ENCODE measurements around the gene PDRG1. TPM values are rescaled to one million over a fixed set of nuclear protein-coding genes. Genes with fewer than 3 reads are reported as not detected.

PDRG1 gene
- total and polyA plus RNA-seq, 9 donors, result 6.4 to 14.1 (median 9.7) TPM

DNA sequence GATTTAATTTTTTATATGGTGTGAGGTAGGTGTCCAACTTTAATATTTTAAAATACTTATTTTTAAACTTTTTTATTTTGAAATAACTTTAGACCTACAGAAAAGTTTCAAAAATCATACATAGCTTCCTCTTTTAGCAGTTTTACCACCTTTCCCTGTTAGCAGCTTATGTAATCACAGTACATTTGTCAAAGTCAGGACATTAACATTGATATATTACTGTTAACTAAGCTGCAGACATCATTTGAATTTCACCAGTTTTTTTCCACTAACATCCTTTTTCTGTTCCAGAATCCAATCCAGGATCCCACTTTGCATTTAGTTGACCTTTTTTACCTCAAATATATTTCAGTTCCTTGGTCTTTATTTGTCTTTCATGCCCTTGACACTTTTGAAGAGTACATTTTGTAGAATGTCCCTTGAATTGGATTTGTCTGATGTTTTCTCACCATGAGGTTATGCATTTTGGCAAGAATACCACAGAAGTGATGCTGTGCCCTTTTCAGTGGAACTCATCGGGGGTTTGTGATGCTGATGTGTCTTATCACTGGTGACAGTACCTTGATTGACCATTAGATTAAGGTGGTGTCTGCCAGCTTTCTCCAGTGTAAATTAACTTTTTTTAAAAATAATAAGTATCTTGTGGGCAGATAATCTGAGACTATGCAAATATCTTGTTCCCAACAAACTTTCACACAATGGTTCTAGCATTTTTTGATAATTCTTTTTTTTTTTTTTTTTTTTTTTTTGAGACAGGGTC, 48.0 kb downstream of the PDRG1 start:
- Histone ChIP-seq H3K4me1 (ENCODE audit: insufficient read depth) (no peaks in the 10 kb centered on the region), H3K27me3 (no peaks in the 10 kb centered on the region), H3K4me3 (no peak overlapping the region), H3K36me3 (no peaks in the 10 kb centered on the region), H3K27ac (no peak overlapping the region), H3K9me3 (no peaks in the 10 kb centered on the region)
- no peak for DNase-seq
- WGBS, 3 donors, result 63 to 76% (median 64%) methylated on average over 1 of the region's 1 CpG
- TF ChIP-seq, protein P1, sequence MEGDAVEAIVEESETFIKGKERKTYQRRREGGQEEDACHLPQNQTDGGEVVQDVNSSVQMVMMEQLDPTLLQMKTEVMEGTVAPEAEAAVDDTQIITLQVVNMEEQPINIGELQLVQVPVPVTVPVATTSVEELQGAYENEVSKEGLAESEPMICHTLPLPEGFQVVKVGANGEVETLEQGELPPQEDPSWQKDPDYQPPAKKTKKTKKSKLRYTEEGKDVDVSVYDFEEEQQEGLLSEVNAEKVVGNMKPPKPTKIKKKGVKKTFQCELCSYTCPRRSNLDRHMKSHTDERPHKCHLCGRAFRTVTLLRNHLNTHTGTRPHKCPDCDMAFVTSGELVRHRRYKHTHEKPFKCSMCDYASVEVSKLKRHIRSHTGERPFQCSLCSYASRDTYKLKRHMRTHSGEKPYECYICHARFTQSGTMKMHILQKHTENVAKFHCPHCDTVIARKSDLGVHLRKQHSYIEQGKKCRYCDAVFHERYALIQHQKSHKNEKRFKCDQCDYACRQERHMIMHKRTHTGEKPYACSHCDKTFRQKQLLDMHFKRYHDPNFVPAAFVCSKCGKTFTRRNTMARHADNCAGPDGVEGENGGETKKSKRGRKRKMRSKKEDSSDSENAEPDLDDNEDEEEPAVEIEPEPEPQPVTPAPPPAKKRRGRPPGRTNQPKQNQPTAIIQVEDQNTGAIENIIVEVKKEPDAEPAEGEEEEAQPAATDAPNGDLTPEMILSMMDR (IDR thresholded peaks at IDR 0.05), result no peak
- TF ChIP-seq POLR2A (IDR thresholded peaks at IDR 0.05) (no peak), EP300 (IDR thresholded peaks at IDR 0.05) (no peak)
- intact Hi-C loops (cut with DNase I), result no loop called here

DNA sequence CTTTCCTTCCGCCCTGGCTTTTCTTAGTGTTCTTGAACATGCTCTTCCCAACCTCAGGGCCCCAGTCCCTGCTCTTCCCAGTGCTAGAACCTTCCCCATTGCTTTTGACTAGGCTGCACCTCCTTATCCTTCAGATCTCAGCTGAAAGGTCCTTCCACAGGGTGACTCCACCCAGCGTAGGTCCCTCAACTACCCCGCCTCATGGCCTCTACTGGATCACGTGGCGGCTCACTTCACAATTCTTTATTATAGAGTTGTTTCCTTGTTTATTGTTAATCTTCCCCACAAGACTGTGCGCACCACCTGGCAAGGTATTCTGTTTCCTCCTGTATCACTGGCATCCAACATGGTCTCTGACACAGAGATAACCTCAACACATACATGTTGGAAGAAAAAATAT, 50.2 kb downstream of the PDRG1 start:
- Histone ChIP-seq H3K9me3 (no peaks in the 10 kb centered on the region), H3K36me3 (no peaks in the 10 kb centered on the region), H3K4me3 (no peak overlapping the region), H3K27me3 (no peaks in the 10 kb centered on the region), H3K27ac (no peak overlapping the region), H3K4me1 (ENCODE audit: insufficient read depth) (no peaks in the 10 kb centered on the region)
- intact Hi-C loops (cut with DNase I), result no loop called here
- TF ChIP-seq EP300 (IDR thresholded peaks at IDR 0.05) (no peak), POLR2A (IDR thresholded peaks at IDR 0.05) (no peak)
- TF ChIP-seq, protein P1 (IDR thresholded peaks at IDR 0.05), result no peak
- WGBS, 3 donors, result 88 to 94% (median 91%) methylated on average over 6 of the region's 6 CpGs
- DNase-seq, result no peak

DNA sequence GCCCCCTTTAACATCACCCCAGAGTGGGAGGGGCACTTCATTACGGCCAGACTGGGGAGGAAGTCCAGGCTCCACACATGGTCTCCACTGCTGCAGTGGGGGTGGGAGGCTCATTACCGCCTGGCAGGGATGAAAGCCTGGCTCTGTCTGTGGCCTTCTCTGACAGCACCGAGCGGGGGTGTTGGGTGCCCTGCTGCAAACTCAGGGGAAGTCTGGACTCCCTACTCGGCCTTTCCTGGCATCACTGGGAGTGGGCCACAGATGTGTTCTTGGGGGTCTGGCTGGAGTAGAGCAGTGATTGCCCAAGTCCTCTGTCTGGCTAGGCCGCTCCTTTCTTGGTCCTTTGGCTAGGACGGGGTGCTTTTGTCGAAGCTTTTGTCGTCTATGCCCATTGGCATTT, 54.3 kb downstream of the PDRG1 start:
- no peak overlapping the region for H3K4me3 ChIP-seq
- H3K36me3 ChIP-seq, result no peaks in the 10 kb centered on the region
- no peak overlapping the region for H3K27ac ChIP-seq
- TF ChIP-seq, protein P1 (IDR thresholded peaks at IDR 0.05), result no peak
- TF ChIP-seq POLR2A (IDR thresholded peaks at IDR 0.05), result no peak
- TF ChIP-seq EP300 (IDR thresholded peaks at IDR 0.05), result no peak
- intact Hi-C loops (cut with DNase I), result no loop called here
- WGBS, 3 donors, result 74 to 81% (median 75%) methylated on average over 9 of the region's 9 CpGs
- H3K4me1 ChIP-seq (ENCODE audit: insufficient read depth), result no peaks in the 10 kb centered on the region
- no peaks in the 10 kb centered on the region for H3K27me3 ChIP-seq
- DNase-seq, result no peak
- no peaks in the 10 kb centered on the region for H3K9me3 ChIP-seq

DNA sequence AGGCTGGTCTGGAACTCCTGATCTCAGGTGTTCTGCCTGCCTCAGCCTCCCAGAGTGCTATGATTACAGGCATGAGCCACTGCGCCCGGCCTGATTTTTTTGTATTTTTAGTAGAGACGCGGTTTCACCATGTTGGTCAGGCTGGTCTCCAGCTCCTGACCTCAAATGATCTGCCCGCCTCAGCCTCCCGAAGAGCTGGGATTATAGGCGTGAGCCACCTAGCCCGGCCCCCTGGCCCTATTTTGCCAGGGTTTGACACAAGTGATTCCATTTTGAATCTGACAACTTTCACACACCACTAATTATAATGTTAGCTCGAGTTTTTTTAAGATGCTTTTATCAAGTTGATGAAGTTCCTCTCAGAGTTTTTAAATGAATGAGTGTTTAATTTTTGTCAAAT, 55.8 kb downstream of the PDRG1 start:
- H3K36me3 ChIP-seq, result no peaks in the 10 kb centered on the region
- no peaks in the 10 kb centered on the region for H3K27me3 ChIP-seq
- WGBS, 3 donors, result 93 to 96% (median 95%) methylated on average over 9 of the region's 9 CpGs
- no peak overlapping the region for H3K4me3 ChIP-seq
- no peaks in the 10 kb centered on the region for H3K4me1 ChIP-seq (ENCODE audit: insufficient read depth)
- no peaks in the 10 kb centered on the region for H3K9me3 ChIP-seq
- intact Hi-C loops (cut with DNase I), result no loop called here
- TF ChIP-seq POLR2A (IDR thresholded peaks at IDR 0.05), result no peak
- TF ChIP-seq, protein P1 (IDR thresholded peaks at IDR 0.05), result no peak
- no peak for TF ChIP-seq EP300 (IDR thresholded peaks at IDR 0.05)
- H3K27ac ChIP-seq, result no peak overlapping the region
- DNase-seq, result no peak

Measured in ovary (tissue), 9 donors.